ENCODE measurements around the gene SDK1. TPM values are rescaled to one million over a fixed set of nuclear protein-coding genes. Genes with fewer than 3 reads are reported as not detected.

Gene SDK1
- total RNA-seq, 1 experiment from 2014 or later: 1.7 TPM

DNA sequence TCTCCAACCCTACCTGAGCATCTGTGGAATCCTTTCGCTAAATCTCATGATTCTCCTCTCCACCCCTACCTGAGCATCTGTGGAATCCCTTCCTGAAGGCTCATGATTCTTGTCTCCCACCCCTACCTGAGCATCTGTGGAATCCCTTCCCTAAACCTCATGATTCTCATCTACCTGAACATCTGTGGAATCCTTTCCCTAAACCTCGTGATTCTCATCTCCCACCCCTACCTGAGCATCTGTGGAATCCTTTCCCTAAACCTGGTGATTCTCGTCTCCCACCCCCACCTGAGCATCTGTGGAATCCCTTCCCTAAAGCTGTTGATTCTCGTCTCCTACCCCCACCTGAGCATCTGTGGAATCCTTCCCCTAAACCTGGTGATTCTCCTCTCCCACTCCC, 342.0 kb downstream of the SDK1 start:
- DNase-seq (ENCODE audit: extremely low read depth, low read depth): no peak

- no peak for DNase-seq (ENCODE audit: extremely low read depth, low read depth)
Observed at GRCh38 chr7:3648276-3648675, 347.2 kb downstream of the SDK1 start.

DNA sequence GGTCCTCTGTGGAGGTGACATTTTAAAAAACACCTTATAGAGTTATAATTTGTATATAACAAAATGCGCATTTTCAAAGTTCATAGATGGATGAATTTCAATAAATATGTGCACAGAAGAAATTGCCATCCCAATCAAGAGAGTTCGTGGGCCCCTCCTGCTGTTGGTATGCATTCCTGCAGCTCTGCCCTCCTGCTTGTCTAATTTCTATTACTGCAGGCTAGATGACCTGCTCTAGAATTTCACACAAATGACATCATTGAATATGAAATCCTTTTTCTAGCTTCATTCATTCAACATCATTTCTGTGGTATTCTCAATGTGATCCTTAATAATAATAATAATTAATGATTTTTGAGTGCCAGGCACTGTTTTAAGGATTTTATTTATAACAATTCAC, 348.2 kb downstream of the SDK1 start:
- peak; percentile 1 for DNase-seq (ENCODE audit: extremely low read depth, low read depth)

- no peak for DNase-seq (ENCODE audit: extremely low read depth, low read depth)
Observed at GRCh38 chr7:3649678-3650440, 348.8 kb downstream of the SDK1 start.

DNA sequence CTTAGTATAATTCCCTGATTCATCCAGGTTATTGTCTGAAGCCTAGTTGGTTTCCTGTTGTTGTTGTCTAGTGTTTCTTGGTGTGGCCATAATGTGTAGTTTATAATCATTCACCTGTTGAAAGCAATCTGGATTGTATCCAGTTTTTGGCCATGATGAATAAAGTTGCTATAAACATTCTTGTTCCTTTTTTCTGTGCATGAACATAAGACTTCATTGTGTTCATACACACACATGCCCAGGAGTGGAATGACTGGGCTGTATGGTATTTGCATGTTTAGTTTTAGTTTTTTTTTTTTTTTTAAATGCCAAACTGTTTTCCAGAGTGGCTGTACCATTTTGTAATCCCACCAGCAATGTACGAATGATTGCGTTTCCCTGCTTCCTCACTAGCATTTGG, 349.8 kb downstream of the SDK1 start:
- no peak for DNase-seq (ENCODE audit: extremely low read depth, low read depth)

GRCh38 chr7:3655635-3656034, 354.6 kb downstream of the SDK1 start:
- DNase-seq (ENCODE audit: extremely low read depth, low read depth): no peak

DNA sequence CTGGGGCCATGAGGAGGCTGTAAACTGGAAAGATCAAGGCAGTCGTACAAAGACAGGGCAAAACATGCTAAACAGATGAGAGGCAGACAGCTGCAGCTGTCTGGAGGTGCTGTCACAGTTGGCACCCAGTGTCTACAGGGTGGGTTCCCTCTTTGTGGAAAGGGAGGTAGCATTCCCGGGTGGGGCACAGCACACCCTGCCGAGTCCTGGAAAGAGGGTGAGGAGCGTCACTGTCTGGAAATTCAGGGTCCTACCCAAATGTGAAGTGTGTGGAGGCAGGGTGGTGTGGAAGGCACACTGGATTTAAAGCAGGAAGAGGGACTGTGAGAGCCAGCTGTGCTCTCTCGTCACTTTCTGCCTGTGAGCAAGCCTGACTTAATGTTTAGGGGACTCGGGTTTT, 356.2 kb downstream of the SDK1 start:
- DNase-seq (ENCODE audit: extremely low read depth, low read depth): no peak

- DNase-seq (ENCODE audit: extremely low read depth, low read depth): no peak
Observed at GRCh38 chr7:3668743-3669142, 367.7 kb downstream of the SDK1 start.

GRCh38 chr7:3670898-3671297, 369.8 kb downstream of the SDK1 start:
- DNase-seq (ENCODE audit: extremely low read depth, low read depth): no peak

GRCh38 chr7:3673524-3673923, 372.5 kb downstream of the SDK1 start:
- peak; percentile 22 for DNase-seq (ENCODE audit: extremely low read depth, low read depth)

DNA sequence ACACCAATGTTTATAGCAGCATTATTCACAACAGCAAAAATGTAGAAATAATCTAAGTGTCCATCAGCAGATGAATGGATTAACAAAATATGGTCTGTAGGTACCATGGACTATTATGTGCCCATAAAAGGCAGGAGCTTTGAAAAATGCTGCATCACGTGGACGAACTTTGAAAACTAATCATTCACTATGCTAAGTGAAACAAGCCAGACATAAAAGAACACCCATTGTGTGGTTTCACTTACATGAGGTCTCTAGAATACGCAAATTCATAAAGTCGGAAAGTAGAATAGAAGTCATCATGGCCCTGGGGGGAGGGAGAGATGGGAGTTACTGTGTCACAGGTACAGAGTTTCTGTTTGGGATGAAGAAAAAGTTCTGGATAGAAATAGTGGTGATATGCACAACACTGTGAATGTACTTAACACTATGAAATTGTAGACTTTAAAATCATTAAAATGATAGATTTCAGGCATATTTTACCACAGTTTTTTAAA, 377.3 kb downstream of the SDK1 start:
- no peak for DNase-seq (ENCODE audit: extremely low read depth, low read depth)

DNA sequence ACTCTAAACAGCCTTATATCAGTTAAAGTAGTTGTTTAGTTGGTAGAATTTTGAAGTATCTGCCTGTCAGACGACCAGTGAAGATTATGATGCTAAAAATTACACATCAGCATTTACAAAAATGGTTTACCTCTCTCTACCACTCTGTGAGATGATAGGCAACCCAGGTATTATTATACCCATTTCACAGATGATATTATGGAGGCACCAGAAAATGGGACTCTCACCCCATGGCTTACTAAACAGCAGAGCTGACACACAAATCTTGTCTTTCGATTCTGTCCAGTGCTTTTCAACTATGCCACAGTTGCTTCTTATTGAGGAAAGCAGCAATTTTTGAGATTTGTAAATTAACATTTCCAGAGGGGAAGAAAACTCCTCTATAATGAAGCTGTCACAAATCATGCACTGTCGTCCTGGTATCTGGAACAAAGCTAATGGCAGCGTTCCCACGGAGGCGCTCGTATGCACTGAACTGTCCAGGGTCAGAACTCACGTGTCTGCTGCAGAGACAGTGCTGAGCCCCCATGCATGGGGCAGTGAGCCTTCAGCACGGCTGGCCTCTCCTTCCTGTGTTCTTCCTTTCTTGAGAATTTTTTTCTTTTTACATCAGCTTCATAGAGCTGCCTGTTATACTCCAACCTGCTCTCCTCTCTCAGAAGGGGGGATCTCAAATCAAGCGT, 381.1 kb downstream of the SDK1 start:
- DNase-seq (ENCODE audit: extremely low read depth, low read depth): no peak

- no peak for DNase-seq (ENCODE audit: extremely low read depth, low read depth)
Observed at GRCh38 chr7:3683546-3684539, 382.8 kb downstream of the SDK1 start.

DNA sequence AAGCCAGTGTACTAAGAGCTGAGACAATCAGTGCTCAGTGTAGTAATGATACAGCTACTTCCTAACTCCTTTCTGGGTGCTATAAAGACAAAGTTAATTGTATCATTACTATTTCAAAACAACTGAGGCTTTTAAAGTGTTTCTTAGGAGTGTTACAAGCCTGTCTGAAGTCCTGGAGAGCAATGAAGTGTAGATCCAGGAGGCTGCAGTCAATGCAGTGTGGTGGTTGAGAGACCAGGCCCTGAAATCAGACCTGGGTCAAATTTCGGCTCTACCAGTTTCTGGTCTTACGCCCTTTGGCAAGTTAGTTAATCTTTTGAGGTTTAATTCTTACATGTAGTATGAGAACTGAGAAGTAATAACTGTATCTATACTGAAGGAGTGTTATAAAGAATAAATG, 387.0 kb downstream of the SDK1 start:
- DNase-seq (ENCODE audit: extremely low read depth, low read depth): no peak

DNA sequence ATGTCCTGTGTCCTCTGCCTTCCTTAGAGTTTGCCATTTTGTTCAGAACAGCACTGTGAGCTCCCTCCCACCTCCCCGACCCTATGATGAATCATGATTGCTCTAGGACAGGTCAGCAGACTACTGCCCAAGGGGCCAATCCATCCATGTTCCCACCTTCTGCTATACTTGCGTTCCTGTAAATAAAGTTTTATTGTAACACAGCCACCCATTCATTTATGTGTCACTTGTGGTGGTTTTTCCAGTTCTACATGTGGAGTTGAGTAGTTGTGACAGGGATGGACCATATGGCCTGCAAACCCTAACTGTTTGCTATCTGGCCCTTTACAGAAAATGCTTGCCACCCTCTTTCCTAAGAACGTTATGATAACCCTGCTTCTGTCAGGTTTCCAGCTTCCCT, 387.8 kb downstream of the SDK1 start:
- no peak for DNase-seq (ENCODE audit: extremely low read depth, low read depth)

- no peak for DNase-seq (ENCODE audit: extremely low read depth, low read depth)
Observed at GRCh38 chr7:3691478-3692158, 390.6 kb downstream of the SDK1 start.

DNA sequence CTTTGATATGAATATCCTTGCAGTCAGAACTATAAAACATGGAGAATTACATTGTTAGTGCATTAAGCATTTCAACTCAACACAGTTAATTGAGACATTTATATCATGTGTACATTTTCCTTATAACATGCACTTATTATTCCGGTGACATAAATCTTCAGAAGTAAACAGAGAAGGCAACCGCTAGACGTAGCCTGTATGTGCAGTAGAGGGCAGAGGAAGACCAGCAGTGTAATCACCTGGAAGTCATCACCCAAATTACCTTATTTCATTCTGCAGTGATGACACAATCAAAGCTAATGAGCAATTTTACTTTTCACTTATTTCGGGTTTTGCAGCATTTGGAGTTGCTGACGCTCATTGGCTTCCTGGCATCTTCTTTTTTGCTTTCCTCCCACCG, 394.6 kb downstream of the SDK1 start:
- peak; percentile 25 for DNase-seq (ENCODE audit: extremely low read depth, low read depth)

- no peak for DNase-seq (ENCODE audit: extremely low read depth, low read depth)
Observed at GRCh38 chr7:3696113-3696512, 395.1 kb downstream of the SDK1 start.

DNA sequence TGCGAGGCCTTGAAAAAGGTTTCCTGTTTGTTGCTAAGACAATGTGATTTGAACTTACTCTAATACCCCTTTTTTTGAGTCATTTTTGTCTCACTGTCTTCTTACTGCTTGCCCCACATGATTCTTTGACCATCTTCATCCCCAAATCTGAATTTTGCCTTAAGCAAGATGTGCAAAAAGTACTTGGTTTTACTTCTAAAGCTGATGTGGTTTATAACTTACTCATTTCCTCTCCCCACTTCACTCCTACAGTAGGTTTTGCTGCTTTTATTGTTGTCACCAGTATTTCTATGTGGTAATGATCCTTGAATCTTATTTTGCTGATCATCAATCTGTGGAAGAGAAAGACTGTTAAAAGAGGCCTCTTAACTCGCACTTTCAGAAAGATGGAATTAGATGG, 396.4 kb downstream of the SDK1 start:
- DNase-seq (ENCODE audit: extremely low read depth, low read depth): no peak

- DNase-seq (ENCODE audit: extremely low read depth, low read depth): no peak
Observed at GRCh38 chr7:3705258-3705657, 404.2 kb downstream of the SDK1 start.

All from NCI-H460 (cell line).